HepG2 (cell line): ENCODE measurements around the gene CNTN4. TPM values are rescaled to one million over a fixed set of nuclear protein-coding genes. Genes with fewer than 3 reads are reported as not detected.

Source experiments
- BRCA1 ChIP-seq: sonication (generic); formaldehyde crosslinking; IDR thresholded peaks from 2 replicates; pipeline ENCODE4 v1.4.0; 2020; ENCODE audit warnings: missing genetic modification reagents
- ESRRA ChIP-seq: sonication (generic); formaldehyde crosslinking; IDR thresholded peaks from 2 replicates; pipeline ENCODE4 v1.5.1; 2020; ENCODE audit warnings: mild to moderate bottlenecking, low read depth, missing genetic modification reagents
- FOXK2 ChIP-seq: fragments of 450-650 bp; IDR thresholded peaks from 2 replicates; pipeline ENCODE4 v1.6.1; 2016
- FOXP1 ChIP-seq, 2 experiments: fragments of 450-650 bp in 1 of 2; IDR thresholded peaks; 2 replicates each; pipeline ENCODE4 v1.6.1; 2017 to 2018; ENCODE audit warnings: antibody characterized with exemption in 1 of 2
- HCFC1 ChIP-seq: fragments of 150-350 bp; IDR thresholded peaks from 2 replicates; pipeline ENCODE4 v1.6.1; 2014; ENCODE audit warnings: low read depth, low read length
- HES4 ChIP-seq: sonication (generic); formaldehyde crosslinking; IDR thresholded peaks from 2 replicates; pipeline ENCODE4 v1.9.0; 2021; ENCODE audit warnings: mild to moderate bottlenecking, missing genetic modification reagents, borderline replicate concordance
- KLF9 ChIP-seq: IDR thresholded peaks from 2 replicates; pipeline ENCODE4 v1.6.1; 2016; ENCODE audit warnings: low read depth
- MAFF ChIP-seq: IDR thresholded peaks from 2 replicates; pipeline ENCODE4 v1.6.1; 2011; ENCODE audit warnings: low read depth, low read length, improper control_type of control experiment
- NONO ChIP-seq, 2 experiments: fragments of 450-650 bp in 1 of 2; sonication (generic) in 1 of 2; formaldehyde crosslinking in 1 of 2; IDR thresholded peaks in 1 of 2; conservative IDR thresholded peaks in 1 of 2; 2 replicates each; pipeline versions ENCODE4 v1.6.1 to v1.8.0; 2017 to 2022; ENCODE audit warnings: mild to moderate bottlenecking in 1 of 2, missing genetic modification reagents in 1 of 2, moderate library complexity in 1 of 2
- SMC3 ChIP-seq: IDR thresholded peaks from 2 replicates; pipeline ENCODE4 v1.6.1; 2011; ENCODE audit warnings: low read length, improper control_type of control experiment
- SOX13 ChIP-seq, 3 experiments: fragments of 450-650 bp in 1 of 3; sonication (generic) in 1 of 3; formaldehyde crosslinking in 1 of 3; IDR thresholded peaks in 2 of 3; conservative IDR thresholded peaks in 1 of 3; 2 replicates each; pipeline versions ENCODE4 v1.5.0 to v1.6.1; 2016 to 2020; ENCODE audit warnings: antibody characterized with exemption in 1 of 3, mild to moderate bottlenecking in 1 of 3, missing compliant biosample characterization in 1 of 3, missing genetic modification reagents in 1 of 3, moderate library complexity in 1 of 3
- STAG1 ChIP-seq: sonication (generic); formaldehyde crosslinking; IDR thresholded peaks from 2 replicates; pipeline ENCODE4 v1.4.0; 2020; ENCODE audit warnings: missing genetic modification reagents
- ZFP1 ChIP-seq: IDR thresholded peaks from 2 replicates; pipeline ENCODE4 v1.6.1; 2016
- ZNF331 ChIP-seq: sonication (generic); formaldehyde crosslinking; IDR thresholded peaks from 2 replicates; pipeline ENCODE4 v1.4.0; 2020; ENCODE audit warnings: missing genetic modification reagents
- ZNF703 ChIP-seq: sonication (generic); formaldehyde crosslinking; IDR thresholded peaks from 2 replicates; pipeline ENCODE4 v1.5.1; 2020; ENCODE audit warnings: missing genetic modification reagents, mild to moderate bottlenecking, moderate library complexity, borderline replicate concordance
- polyA plus RNA-seq, 8 experiments: library from polyadenylated mRNA; depleted of rRNA in 3 of 8; stranded (reverse) in 7 of 8; unstranded in 1 of 8; fragments of >200 nt; fragmentation: Illumina TruSeq in 4 of 8; extraction: Trizol in 4 of 8; gene quantifications; 2 replicates each; pipeline versions ENCODE4 v1.2.1 to v1.2.3, GENCODE V29; 2011 to 2016; ENCODE audit warnings: low read depth in 4 of 8, missing spikeins in 1 of 8, mixed read lengths in 1 of 8; ENCODE audit not compliant: insufficient read depth in 1 of 8
- total RNA-seq, 5 experiments: library from RNA; depleted of rRNA; stranded (reverse); fragments of >200 nt; fragmentation: Illumina TruSeq; extraction: Trizol; gene quantifications; 2 replicates each; pipeline ENCODE4 v1.2.3, GENCODE V29; 2016; ENCODE audit warnings: low read depth in 1 of 5
- TF ChIP-seq, protein P1 (sequence below): sonication (generic); formaldehyde crosslinking; IDR thresholded peaks from 2 replicates; pipeline ENCODE4 v1.8.1; 2023; ENCODE audit warnings: mild to moderate bottlenecking, missing genetic modification reagents
- TF ChIP-seq, protein P2 (sequence below): sonication (generic); formaldehyde crosslinking; IDR thresholded peaks from 2 replicates; pipeline ENCODE4 v1.9.0; 2021; ENCODE audit warnings: missing genetic modification reagents, mild to moderate bottlenecking, borderline replicate concordance

Gene CNTN4
- total and polyA plus RNA-seq, 2 of the 13 experiments (the other 11 are each of a cell fraction or from before 2014, with no cell fraction given), result 0.01 to 0.13 TPM

DNA sequence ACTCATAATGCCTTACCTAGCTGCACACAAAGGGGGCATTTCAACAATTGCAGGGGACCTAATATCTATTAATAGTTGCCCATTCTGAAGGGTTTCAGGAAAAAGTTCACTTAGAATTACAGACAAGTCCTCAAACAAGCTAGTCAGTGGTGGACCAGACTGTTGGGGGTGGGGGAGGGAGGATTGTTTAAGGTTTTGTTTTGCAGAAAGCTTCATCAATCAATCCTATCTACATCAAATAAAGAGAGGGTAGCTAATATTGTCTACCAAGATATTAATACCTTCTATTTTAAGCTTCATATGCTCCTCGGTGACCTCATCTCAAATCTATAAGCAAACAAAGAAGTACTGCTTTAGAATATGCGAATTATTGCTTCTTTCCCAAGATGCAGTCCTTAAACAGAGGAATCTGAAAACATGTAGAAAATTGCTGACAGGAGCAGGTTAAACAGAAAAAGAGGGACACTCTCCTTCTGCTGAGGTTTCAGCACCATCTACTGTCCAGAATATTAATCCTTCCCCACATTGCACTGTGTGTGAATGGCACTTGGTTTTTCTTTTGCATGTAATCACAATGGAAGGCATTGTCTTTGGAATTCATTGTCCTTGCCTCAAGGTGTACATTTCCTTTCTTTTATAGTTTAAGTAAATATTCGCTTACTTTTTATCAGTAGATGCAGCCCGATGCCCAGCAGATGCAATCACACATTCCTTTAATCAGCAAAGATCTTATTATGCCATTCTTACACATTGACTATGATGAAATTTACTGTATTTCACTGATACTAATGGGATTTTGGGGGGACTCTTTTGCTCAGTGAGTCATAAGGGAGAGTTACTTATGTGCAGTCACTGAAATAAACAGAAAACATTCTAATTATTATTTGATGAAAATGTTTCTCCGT, 916.8 kb downstream of the CNTN4 start (continued):
- TF ChIP-seq, protein P1, sequence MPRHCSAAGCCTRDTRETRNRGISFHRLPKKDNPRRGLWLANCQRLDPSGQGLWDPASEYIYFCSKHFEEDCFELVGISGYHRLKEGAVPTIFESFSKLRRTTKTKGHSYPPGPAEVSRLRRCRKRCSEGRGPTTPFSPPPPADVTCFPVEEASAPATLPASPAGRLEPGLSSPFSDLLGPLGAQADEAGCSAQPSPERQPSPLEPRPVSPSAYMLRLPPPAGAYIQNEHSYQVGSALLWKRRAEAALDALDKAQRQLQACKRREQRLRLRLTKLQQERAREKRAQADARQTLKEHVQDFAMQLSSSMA (CRISPR knock-in tag), result no peak
- TF ChIP-seq BRCA1 (CRISPR knock-in tag), result no peak
- TF ChIP-seq HCFC1, result no peak
- TF ChIP-seq SOX13 (IDR thresholded peaks at IDR 0.05), result no peak
- peak in 1 of 2 experiments; percentile 44; a peak in 1 of 4 replicates for TF ChIP-seq SOX13 (CRISPR knock-in tag; conservative IDR thresholded peaks at IDR 0.05 in 1 of 2, IDR thresholded peaks at IDR 0.05 in 1 of 2)
- TF ChIP-seq SMC3, result peak; percentile 59; the same call in 1 of the 2 replicates
- TF ChIP-seq KLF9, result no peak
- TF ChIP-seq ZFP1 (CRISPR knock-in tag), result no peak
- peak; percentile 83 for TF ChIP-seq STAG1 (CRISPR knock-in tag)
- no peak for TF ChIP-seq HES4 (CRISPR knock-in tag)
- TF ChIP-seq, protein P2, sequence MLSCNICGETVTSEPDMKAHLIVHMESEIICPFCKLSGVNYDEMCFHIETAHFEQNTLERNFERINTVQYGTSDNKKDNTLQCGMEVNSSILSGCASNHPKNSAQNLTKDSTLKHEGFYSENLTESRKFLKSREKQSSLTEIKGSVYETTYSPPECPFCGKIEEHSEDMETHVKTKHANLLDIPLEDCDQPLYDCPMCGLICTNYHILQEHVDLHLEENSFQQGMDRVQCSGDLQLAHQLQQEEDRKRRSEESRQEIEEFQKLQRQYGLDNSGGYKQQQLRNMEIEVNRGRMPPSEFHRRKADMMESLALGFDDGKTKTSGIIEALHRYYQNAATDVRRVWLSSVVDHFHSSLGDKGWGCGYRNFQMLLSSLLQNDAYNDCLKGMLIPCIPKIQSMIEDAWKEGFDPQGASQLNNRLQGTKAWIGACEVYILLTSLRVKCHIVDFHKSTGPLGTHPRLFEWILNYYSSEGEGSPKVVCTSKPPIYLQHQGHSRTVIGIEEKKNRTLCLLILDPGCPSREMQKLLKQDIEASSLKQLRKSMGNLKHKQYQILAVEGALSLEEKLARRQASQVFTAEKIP (CRISPR knock-in tag), result no peak
- no peak for TF ChIP-seq ZNF703 (CRISPR knock-in tag)
- TF ChIP-seq ZNF331 (CRISPR knock-in tag), result no peak
- TF ChIP-seq ESRRA (CRISPR knock-in tag), result no peak
- TF ChIP-seq MAFF, result peak; percentile 86
- no peak for TF ChIP-seq NONO (IDR thresholded peaks at IDR 0.05)
- TF ChIP-seq NONO (CRISPR knock-in tag; conservative IDR thresholded peaks at IDR 0.05), result no peak
- TF ChIP-seq FOXK2, result no peak
- TF ChIP-seq FOXP1 (IDR thresholded peaks at IDR 0.05), result no peak
- TF ChIP-seq FOXP1 (CRISPR knock-in tag; IDR thresholded peaks at IDR 0.05), result no peak
